HTR-8/SVneo (cell line): ENCODE measurements around the gene FRMD4A.
A peak's percentile ranks its signal among the peaks of the same experiment; 100 is the strongest.
"Not testable (repeated sequence)": the region's sequence is repeated elsewhere in the genome, so short reads cannot be mapped to it uniquely, and the experiment has no call there.

Experiments used
- DNase-seq: peaks from one replicate; pipeline ENCODE4 v3.0.0; 2011; ENCODE audit warnings: low spot score, mixed read lengths; ENCODE audit not compliant: insufficient read length
- FAIRE-seq: peaks from 2 replicates; lab custom pipeline; 2011; peaks lifted over from hg19 to GRCh38; lab: Jason Lieb, UNC

Gene FRMD4A

DNA sequence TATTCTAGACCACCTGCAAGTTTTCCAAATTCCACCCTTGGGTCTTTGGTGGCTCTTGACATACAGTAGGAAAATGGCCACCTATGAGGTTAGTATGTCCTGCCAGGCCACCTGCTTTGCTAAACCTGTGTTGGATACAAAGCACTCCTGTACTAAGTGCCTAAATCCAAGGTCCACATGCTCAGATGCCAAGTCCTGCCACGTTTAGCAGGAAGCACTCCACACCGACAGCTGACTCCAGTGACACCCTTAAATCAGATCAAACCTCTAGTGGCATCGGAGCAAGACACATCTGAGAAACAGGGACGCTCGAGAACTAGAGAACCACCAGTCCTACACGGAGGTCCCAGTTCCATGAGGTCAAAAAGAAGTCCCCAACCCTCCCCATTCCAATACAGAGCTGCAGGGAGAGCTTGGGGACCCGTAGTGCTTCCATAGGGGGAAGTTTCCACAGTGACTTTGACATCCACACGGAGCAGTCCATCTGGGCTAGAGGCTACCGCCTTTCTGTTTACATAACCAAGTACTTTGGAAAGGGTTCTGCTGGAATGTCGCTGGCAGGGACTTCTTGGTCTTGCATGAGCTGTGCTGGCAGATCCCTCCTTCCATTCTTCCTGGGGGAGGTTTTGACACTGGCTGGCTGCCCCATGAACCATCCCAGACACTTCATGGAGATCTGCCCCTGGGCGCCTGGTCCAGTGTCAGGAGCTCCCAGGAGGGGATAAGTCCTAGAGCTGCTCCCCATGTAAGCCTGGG lies 453.4 kb downstream of the FRMD4A start:
- DNase-seq (no peak), FAIRE-seq (peak; percentile 58)

DNA sequence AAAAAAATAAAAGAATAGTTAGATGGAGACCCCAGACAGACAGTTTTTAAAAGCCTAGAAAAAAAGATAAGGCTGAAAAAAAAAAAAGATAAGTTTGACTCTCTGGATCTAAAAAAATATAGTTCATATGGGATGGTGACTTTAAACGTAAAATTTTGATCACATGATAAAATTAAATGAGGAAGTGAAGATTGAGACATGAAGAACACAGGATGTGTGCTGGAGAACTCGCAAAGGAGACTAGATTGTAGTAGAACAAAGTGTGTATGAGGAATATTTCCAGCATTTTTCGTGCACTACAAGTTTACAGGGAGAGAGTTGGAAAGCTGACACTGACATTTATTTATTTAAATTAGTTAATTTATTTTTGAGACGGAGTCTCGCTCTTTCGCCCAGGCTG lies 457.5 kb downstream of the FRMD4A start:
- DNase-seq (no peak), FAIRE-seq (no peak)

DNA sequence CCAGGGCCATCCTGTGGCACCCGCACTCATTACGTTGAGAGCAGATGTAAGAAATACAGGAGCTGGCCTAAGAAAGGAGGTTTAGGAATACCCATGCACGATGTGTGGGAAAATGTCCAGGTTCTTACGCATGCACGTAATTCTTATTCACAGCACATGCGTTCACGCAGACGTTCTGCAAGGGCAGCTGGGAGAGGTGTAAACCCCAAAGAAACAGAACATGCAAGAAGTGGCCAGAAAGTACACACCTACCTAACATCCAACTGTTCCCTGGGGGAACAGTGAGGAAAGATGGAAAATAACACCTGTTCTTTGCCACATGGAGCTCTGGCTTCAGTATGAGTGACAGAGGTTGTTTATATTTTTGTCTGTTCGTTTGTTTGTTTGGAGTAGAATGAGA lies 458.3 kb downstream of the FRMD4A start:
- no peak for FAIRE-seq
- no peak for DNase-seq

DNA sequence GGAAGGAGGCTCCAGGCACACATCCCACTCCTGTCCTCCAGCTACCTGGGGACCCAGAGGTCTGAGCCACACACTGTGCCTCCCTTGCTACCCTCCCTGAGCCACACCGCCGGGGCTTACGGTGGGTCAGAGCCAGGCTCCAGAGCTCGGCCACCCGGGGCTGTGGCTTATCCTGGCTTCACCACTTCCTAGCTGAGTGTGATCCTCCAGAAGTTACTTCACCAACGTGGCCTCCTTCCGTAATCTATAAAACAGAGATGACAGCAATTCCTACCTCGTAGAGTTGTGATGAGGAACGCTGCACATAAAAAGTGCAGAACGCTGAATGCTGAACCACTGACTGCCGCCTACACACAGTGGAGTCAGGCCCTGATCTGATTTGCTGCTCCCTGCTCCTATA lies 458.9 kb downstream of the FRMD4A start:
- FAIRE-seq (no peak), DNase-seq (no peak)

DNA sequence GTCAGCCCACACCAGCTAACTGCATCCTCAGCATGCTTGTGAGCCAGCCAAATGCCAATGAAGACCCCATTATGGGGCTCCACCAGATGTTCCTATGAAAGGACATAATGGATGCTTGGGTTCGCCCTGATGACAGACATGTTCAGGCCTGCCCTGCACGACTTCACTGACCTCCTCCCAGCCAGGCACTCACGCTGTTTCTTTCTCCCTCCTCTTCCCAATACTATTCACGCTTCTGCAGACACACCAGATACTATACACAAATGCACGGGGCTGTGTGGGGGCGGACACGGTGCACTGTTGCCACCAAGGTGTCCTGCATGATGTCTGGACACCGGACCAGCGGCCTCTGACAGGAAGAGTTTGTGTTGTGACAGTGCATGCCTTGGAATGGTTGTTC lies 459.7 kb downstream of the FRMD4A start:
- FAIRE-seq (no peak), DNase-seq (no peak)

DNA sequence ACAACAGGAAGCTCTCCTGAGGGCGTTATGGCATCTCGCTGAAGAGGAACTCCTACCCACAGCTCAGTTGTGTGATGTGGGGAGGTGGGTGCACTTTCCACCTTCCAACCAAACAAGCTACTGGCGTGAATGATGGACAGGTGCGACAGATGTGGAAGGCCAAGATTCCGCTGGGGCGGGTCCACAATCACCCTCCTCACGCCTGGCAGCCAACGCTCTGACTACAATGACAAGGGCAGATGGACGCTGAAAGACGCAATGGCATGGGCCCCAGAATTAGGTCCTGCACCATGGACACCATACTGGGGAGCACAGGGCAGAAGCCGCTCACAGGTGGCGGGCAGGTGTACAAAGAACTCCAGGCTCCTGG lies 461.4 kb downstream of the FRMD4A start:
- FAIRE-seq (no peak), DNase-seq (no peak)

DNA sequence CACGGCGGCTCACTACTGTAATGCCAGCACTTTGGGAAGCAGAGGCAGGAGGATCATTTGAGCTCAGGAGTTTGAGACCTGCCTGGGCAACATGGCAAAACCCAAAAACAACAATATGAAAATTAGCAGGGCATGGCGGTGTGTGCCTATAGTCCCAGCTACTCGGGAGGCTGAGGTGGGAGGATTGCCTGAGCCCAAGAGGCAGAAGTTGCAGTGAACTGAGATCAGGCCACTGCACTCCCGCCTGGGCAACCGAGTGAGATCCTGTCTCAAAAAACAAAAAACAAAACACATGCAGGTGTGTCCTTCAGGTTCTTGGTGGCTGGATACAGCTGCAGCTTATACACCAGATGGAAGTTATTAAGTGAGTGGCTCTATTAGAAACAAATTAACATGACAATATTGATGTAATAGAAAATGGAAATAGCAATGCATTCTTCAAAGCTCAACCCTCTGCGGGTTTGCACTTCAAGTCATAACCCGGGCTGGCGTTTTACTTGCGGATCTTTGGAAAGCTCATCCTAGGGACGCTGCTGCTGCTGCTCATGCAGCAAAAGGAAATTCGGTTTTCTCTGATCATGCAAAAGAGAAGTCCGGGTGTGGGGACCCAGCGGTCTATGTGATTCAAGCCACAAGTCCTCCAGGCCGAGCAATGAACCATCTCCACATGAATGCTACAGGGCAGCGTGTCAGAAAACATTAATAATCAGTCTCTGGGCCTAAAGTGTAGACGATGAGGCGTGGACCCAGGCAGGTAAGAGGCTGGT lies 462.0 kb downstream of the FRMD4A start:
- DNase-seq = no peak
- no peak for FAIRE-seq

DNA sequence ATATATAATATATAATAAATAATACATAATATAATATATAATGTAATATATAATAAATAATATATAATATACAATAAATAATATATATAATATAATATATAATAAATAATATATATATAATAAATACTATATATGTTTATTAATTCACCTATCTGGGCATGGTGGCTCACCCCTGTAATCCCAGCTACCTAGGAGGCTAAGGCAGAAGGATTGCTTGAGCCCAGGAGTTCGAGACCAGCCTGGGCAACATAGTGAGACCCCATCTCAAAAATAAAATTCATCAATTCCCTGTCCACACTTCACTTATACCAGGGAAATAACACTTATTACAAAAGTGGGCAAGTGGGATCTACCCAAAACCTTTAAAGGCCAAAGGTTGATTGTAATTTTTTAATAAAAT lies 462.9 kb downstream of the FRMD4A start:
- FAIRE-seq = no peak
- no peak for DNase-seq

DNA sequence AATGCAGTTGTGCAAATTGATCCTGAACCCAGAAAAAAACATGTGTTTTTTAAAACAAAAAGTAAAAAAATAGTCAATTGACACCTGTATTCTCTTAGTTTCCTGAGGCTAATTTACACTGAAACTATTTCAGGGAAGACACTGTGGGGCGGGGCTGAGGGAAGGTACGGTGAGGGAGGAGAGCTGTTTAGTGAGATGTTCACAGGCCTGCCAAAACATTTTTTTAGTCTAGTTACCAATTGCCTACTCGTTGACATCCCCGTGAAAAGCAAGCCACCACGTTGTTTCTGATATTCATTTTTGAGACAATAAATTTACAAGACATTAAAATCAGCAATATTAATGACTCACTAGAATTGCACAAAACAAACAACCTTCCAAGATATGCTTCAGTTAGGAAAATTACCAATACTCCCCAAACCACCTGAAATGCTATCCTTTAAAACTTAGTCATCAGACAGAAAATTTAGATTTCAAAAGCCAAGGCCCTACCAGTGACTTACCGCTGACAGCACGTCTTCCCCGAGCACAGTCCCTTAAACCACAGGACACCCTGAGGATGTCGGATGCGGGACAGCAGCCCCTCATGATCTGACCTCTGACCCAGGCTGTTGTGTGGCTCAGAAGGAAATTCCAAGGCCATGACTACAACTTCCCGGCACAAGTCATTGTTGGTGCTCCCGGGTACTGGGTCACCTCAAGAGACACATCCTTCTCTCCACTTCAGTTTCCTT lies 464.8 kb downstream of the FRMD4A start:
- FAIRE-seq (peak; percentile 81), DNase-seq (peak; percentile 73)

DNA sequence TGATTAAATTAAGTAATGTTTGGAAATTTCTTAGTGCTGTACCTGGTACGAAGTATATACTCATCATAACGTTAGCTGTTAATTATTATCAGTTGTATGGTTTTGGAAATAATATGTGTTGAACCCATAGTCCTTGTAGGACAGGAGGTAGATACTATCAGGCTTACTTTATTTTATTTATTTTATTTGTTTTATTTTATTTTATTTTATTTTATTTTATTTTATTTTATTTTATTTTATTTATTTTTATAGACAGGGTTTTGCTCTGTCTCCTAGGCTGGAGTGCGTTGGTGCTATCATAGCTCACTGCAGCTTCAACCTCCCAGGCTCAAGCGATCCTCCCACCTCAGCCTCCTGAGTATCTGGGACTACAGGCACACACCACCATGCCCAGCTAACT lies 465.5 kb downstream of the FRMD4A start:
- not testable (repeated sequence) for DNase-seq, FAIRE-seq

DNA sequence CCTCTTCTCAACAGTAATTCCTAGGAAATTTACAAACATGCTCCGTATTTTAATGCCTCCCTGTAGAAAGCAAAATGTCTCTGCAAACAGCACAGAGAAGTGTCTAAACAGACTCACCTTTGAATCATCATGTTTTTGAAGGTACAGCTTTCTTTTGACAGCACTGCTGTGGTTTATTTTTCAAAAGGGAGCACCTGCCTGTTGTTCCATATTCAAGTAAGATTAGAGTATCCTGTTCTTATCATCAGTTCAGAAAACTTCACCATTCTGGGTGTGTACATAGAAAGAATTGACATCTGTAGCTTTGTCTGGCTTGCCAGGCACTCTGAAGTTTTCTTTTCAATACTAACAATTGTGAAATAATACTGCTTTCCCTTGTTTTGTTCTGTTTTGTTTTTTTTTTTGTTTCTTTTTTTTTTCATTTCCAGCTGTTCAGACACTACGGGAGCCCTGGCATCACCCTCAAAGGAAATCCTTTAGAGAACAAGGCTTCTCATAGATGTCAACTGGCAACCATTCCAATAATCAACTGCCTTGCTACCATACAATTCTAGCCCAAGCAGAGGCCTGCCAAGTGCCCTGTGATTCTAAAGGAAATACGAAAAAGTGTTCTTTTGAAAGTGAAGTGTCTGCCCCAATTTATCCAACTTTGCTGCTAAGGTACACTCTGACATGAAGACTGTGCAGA lies 468.0 kb downstream of the FRMD4A start:
- FAIRE-seq = no peak
- no peak for DNase-seq

DNA sequence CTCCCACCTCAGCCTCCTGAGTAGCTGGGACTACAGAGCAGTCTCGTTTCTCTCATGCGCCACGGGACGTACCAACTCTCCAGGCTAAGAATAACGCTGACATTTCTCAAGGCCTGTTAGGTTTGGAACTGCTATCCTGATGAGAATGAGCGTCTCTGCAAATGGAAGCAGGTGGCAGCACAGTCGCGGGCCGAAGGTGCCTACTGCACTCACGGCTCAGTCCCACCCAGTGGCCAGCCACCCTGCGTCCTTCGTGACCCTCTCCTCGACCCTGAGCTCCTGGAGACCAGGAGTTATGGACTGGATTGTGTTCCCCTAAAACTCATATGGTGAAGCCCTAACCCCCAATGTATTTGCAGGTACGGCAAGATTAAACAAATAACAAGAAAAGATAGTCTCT lies 469.8 kb downstream of the FRMD4A start:
- FAIRE-seq = no peak
- DNase-seq = no peak

DNA sequence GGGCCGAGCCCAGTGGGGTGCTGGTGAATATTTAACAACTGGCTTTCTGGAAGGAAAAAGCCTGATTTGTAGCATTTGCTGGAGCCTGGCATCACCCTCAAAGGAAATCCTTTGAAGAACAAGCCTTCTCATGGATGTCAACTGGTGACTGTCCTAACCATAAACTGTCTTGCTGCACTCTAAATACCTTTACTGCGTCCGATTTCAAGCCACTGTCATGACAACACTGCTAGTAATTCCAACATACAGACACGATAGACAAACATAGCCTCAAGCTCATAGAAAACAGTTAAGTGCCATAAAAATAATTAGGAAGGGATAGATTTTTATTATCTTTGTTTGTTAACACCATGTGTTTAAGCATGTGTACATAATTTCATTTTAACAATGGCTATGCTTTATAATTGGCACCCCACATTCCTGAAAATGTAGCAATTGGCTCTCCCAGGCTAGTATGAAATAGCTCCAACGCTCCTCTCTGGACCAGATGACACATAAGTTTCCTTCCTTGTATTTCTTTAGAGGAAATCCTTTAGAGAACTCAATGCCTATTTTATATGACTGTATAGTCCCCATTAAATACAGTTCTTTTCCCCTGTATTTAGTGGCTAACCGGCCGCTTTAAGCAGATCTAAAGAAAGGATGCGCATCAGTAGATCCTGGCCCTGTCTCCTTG lies 470.6 kb downstream of the FRMD4A start:
- FAIRE-seq (no peak), DNase-seq (no peak)

DNA sequence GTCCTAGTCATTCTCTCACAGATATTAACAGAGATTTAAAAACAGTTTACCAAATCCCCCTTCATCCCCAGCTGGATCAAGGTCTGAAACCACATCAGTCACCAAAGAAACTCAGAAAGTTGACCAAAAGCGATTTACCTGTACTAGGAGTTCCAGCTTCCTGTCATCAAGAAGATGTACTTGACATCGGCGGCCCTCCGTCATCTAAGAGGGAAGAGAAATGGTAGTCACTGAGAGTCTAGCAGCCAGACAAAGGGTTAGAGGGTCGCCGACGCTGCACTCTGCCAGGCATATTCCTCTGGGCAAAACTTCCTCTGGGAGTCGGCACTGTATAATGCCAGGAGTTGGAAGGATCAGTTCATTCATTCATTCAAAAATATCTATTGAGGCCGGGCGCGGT lies 472.0 kb downstream of the FRMD4A start:
- DNase-seq = no peak
- no peak for FAIRE-seq

DNA sequence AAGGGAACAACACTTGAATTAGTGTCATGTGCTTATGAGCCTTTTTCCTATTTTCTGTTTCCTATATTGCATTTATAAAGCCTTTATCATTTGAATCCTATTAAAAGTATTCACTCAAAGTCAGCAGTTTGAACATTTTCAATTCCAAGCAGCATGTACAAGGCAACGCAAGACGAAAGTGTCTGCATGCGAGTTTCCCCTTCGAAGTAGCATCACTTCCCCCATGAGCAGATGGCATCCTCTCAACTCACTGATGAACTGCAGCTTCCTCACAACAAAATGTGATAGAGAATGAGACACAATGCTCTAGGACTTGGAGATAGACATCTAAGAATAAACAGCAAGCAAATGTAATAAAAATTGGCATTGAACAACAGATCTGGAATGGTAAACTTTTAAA lies 473.3 kb downstream of the FRMD4A start:
- DNase-seq (no peak), FAIRE-seq (no peak)

DNA sequence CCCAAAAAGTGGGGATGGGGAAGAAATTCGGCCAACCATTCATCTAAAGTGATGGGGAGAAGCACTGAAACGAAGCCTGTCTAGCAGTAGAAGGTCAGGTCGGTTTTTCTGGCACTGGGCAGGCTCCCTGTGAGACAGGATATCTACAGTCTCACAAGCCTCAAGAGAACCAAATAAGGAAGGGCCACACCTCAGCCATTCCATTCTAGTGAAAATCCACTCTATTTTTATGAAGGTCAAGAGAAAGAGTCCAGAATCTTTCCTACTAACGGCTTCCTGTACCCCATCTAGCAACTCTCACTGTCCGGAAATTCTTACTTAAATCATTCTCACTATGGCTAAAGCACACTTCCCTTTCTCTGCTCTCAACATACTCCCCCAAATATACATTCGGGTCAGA lies 476.9 kb downstream of the FRMD4A start:
- no peak for DNase-seq
- no peak for FAIRE-seq

DNA sequence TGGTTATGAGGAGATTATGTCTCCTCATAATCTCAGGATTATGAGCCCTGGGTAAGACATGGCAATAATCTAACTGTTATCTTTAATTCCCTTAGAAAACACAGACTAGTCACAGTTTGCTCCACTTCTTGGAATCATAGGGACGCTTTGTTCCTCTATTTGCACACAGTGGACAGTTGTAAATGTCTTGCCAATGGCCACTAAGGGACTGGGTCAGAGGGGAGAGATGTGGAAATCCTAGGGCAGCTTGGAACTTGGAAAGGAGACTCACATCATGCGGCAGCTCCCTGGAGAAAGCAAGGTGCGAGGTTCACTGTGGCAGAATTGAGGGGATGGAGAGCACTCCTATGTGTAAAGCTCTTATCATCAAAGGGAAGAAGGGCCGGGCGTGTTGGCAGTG lies 477.9 kb downstream of the FRMD4A start:
- no peak for FAIRE-seq

DNA sequence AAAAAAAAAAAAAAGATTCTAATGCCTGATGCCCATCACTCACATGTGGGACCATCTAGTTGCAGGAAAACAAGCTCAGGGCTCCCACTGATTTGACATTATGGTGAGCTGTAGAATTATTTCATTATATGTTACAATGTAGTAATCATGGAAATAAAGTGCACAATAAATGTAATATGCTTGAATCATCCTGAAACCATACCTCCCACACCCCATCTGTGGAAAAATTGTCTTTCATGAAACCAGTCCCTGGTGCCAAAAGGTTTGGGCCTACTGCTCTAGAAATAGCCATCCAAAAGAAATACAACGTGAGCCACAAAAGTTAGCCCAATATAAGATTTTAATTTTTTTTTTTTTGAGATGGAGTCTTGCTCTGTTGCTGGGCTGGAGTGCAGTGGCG lies 478.8 kb downstream of the FRMD4A start:
- DNase-seq (no peak), FAIRE-seq (no peak)

More for the DNA sequence above, 477.9 kb downstream of the FRMD4A start:
- DNase-seq = no peak

DNA sequence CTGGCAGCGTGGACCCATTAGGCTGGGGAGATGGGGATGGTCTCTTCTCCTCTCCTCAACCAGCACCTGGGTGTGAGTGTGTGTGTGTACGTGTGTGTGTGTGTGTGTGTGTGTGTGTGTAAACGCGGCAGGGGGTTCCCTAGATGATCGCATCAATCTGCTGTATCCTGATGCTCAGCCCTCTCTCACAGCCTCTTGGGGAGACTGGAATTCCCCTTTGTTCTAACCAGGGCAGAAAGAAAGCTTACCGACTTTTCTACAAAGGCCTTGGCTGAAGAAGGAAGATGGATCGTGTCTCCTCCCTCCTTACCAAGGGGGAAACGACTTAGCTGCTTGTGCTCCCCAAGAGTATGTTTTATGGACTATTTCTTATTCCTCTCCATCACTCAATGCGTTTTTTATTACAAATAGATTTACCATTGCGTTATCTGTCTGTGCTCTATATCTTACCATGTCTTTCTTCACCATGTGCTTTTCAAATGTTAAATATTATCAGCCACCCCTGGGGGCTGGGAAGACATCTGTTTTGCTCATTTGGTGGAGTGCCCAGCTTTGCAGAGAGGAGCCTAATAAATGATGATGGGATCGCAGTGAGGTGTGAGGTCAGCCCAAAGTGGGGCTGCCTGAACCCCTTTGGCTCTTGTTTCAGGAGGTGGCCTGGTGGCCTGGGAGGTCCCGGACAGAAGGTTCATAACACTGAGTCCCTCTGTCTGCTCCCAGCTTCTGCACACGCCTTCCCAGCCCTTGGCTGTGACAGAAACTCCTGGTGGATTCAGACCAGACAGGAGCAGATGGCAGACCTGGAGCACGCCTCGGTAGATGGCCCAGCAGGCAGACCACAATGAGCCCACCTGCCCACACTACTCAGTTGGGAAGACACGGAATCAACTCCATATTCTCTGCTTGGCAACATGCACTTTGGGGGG lies 481.9 kb downstream of the FRMD4A start:
- FAIRE-seq (no peak), DNase-seq (no peak)
